Activated CD8-positive, alpha-beta T cell treated with anti-CD3 and anti-CD28 coated beads for 36 hours (primary cell): ENCODE results near the gene JMJD1C. TPM values are rescaled to one million over a fixed set of nuclear protein-coding genes. Genes with fewer than 3 reads are reported as not detected.
"Not testable (repeated sequence)": the region's sequence is repeated elsewhere in the genome, so short reads cannot be mapped to it uniquely, and the experiment has no call there.

Experiments used
- ATAC-seq: fragments of 200-7000 bp; cut with Tn5 transposase; one replicate; pipeline ENCODE4 v1.10.0; 2021; ENCODE audit warnings: mild to moderate bottlenecking, moderate library complexity
- CTCF ChIA-PET: fragments of 350-600 bp; sonication (Branson Sonifier 250); formaldehyde crosslinking; loops from one replicate; lab custom pipeline; 2021; ENCODE audit warnings: antibody characterized with exemption; lab: Charles Lee
- POLR2A ChIA-PET: fragments of 350-600 bp; sonication (Branson Sonifier 250); formaldehyde crosslinking; loops from one replicate; lab custom pipeline; 2021; ENCODE audit warnings: antibody characterized with exemption; lab: Charles Lee
- DNase-seq: peaks from one replicate; pipeline ENCODE4 v3.0.0-alpha.2; 2020
- H3K27ac Mint-ChIP-seq: one replicate; pipeline ENCODE4 v1.8.0; 2021; ENCODE audit warnings: mild to moderate bottlenecking, mixed read lengths
- H3K27me3 Mint-ChIP-seq: one replicate; pipeline ENCODE4 v1.8.0; 2021; ENCODE audit warnings: mixed read lengths
- H3K36me3 Mint-ChIP-seq: one replicate; pipeline ENCODE4 v1.8.0; 2021; ENCODE audit warnings: low read depth, mixed read lengths
- H3K4me1 Mint-ChIP-seq: one replicate; pipeline ENCODE4 v1.8.0; 2021; ENCODE audit warnings: low read depth, mixed read lengths
- H3K4me3 Mint-ChIP-seq: one replicate; pipeline ENCODE4 v1.8.0; 2021; ENCODE audit warnings: mild to moderate bottlenecking, moderate library complexity, mixed read lengths
- H3K9me3 Mint-ChIP-seq: one replicate; pipeline ENCODE4 v1.8.0; 2021; ENCODE audit warnings: mixed read lengths
- CTCF ChIP-seq: fragments of 200-600 bp; IDR thresholded peaks from one replicate; pipeline ENCODE4 v1.8.0; 2022; ENCODE audit warnings: antibody characterized with exemption, mild to moderate bottlenecking
- intact Hi-C: fragments of 100-400 bp; cut with micrococcal nuclease; formaldehyde crosslinking; loops from one replicate; pipeline ENCODE4 v1.10.0; 2022
- total RNA-seq, 2 experiments: library from RNA; stranded (reverse); gene quantifications; one replicate each; pipeline ENCODE4 v1.2.3, GENCODE V29; 2021

Gene JMJD1C
- total RNA-seq, 2 experiments from 2014 or later, result 45.2 to 48.1 TPM

- POLR2A ChIA-PET, result no interaction called here
- Mint-ChIP-seq H3K4me3 (no peak overlapping the region), H3K36me3 (peaks cover 7% of the 10 kb centered on the region), H3K9me3 (peaks cover 5% of the 10 kb centered on the region), H3K27ac (no peak overlapping the region), H3K27me3 (no peaks in the 10 kb centered on the region), H3K4me1 (peaks cover 41% of the 10 kb centered on the region)
- CTCF ChIA-PET, result interaction anchor here (1.7 kb wide), 1 partner anchor 335 kb away, joined by 5 read pairs; no protein-coding TSS in a partner anchor
- intact Hi-C loops, result no loop called here
- DNase-seq (no peak), ATAC-seq (no peak)
- no peak for TF ChIP-seq CTCF
Observed at GRCh38 chr10:63384675-63385074, 81.1 kb downstream of the JMJD1C start.

- ATAC-seq, result no peak
- TF ChIP-seq CTCF, result no peak
- ChIA-PET CTCF (interaction anchor here (1.4 to 1.7 kb wide), 2 partner anchors 9 to 336 kb away, joined by 3 to 5 read pairs; no protein-coding TSS in a partner anchor), POLR2A (interaction anchor here (0.9 kb wide), 1 partner anchor 244 kb away, joined by 3 read pairs; no protein-coding TSS in a partner anchor)
- no peak for DNase-seq
- Mint-ChIP-seq H3K9me3 (peaks cover 1% of the 10 kb centered on the region), H3K27ac (no peak overlapping the region), H3K4me3 (no peak overlapping the region), H3K27me3 (no peaks in the 10 kb centered on the region), H3K36me3 (peaks cover 7% of the 10 kb centered on the region), H3K4me1 (peaks cover 39% of the 10 kb centered on the region)
- intact Hi-C loops, result no loop called here
Observed at GRCh38 chr10:63384001-63384400, 81.8 kb downstream of the JMJD1C start.

- peaks cover 1% of the 10 kb centered on the region for H3K9me3 Mint-ChIP-seq
- no peak for ATAC-seq
Observed at GRCh38 chr10:63383141-63383540, 82.6 kb downstream of the JMJD1C start.

GRCh38 chr10:63382066-63382465 is 83.7 kb downstream of the JMJD1C start:
- TF ChIP-seq CTCF, result no peak
- intact Hi-C loops, result no loop called here
- Mint-ChIP-seq H3K27me3 (no peaks in the 10 kb centered on the region), H3K4me3 (no peak overlapping the region), H3K27ac (no peak overlapping the region), H3K36me3 (peaks cover 6% of the 10 kb centered on the region), H3K9me3 (no peaks in the 10 kb centered on the region), H3K4me1 (peaks cover 26% of the 10 kb centered on the region)
- ChIA-PET CTCF (interaction anchor here (1.3 kb wide), 1 partner anchor 15 kb away, joined by 3 read pairs; no protein-coding TSS in a partner anchor), POLR2A (interaction anchor here (1.1 kb wide), 1 partner anchor 14 kb away, joined by 3 read pairs; no protein-coding TSS in a partner anchor)
- ATAC-seq (no peak), DNase-seq (no peak)

More at GRCh38 chr10:63383141-63383540, 82.6 kb downstream of the JMJD1C start:
- no peak for TF ChIP-seq CTCF
- Mint-ChIP-seq H3K27me3 (no peaks in the 10 kb centered on the region), H3K4me1 (peaks cover 32% of the 10 kb centered on the region), H3K36me3 (peaks cover 7% of the 10 kb centered on the region), H3K27ac (no peak overlapping the region), H3K4me3 (no peak overlapping the region)
- intact Hi-C loops, result no loop called here
- no peak for DNase-seq
- ChIA-PET POLR2A (interaction anchor here (0.9 kb wide), 1 partner anchor 245 kb away, joined by 3 read pairs; no protein-coding TSS in a partner anchor), CTCF (interaction anchor here (0.9 to 1.7 kb wide), 4 partner anchors 9 to 337 kb away, joined by 3 to 5 read pairs (median 4); no protein-coding TSS in a partner anchor)

- H3K4me3 Mint-ChIP-seq, result not testable (repeated sequence)
Observed at GRCh38 chr10:63377305-63377661, 88.5 kb downstream of the JMJD1C start.

More at GRCh38 chr10:63377305-63377661, 88.5 kb downstream of the JMJD1C start:
- POLR2A ChIA-PET, H3K27me3 Mint-ChIP-seq, H3K27ac Mint-ChIP-seq, H3K9me3 Mint-ChIP-seq, intact Hi-C loops, DNase-seq, ATAC-seq: not testable (repeated sequence)
- peaks cover 13% of the 10 kb centered on the region for H3K36me3 Mint-ChIP-seq
- peaks cover 19% of the 10 kb centered on the region for H3K4me1 Mint-ChIP-seq
- CTCF ChIA-PET, result interaction anchor here (0.8 kb wide), 1 partner anchor 252 kb away, joined by 3 read pairs; no protein-coding TSS in a partner anchor
